HT-29 (cell line): Measurements from ENCODE around the gene SCIN. TPM values are rescaled to one million over a fixed set of nuclear protein-coding genes. Genes with fewer than 3 reads are reported as not detected.

Experiments used
- DNase-seq: peaks from one replicate; pipeline ENCODE4 v3.0.0-alpha.2; 2015; ENCODE audit warnings: low spot score
- total RNA-seq: library from RNA; depleted of rRNA; stranded (reverse); fragments of >200 nt; shearing (Covaris generic); gene quantifications from 2 replicates; pipeline ENCODE4 v1.2.3, GENCODE V29; 2014

Gene SCIN
- total RNA-seq, 1 experiment from 2014 or later: 1.5 TPM

- DNase-seq: no peak
Observed at GRCh38 chr7:12567015-12567414, 3.5 kb upstream of the SCIN start.

DNA sequence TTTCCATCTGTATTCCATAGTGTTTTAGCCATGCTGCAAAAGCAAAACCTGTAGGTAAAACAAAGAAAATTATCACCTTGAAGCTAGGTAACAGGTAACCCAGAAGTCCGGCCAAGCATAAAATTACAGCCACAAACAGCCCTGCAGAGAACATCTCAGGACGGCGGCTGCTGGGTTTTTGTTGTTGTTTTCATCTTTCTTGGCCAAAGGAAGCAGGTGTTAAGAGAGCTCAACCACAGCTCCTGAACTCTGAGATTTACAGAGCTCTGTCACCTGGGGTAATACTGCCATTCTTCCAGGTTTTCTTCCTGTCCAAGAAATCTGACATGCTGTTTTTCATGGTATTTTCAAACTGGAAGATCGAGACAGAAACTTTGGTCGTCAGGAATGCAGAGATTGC is 847 bp upstream of the SCIN start:
- DNase-seq: no peak

DNA sequence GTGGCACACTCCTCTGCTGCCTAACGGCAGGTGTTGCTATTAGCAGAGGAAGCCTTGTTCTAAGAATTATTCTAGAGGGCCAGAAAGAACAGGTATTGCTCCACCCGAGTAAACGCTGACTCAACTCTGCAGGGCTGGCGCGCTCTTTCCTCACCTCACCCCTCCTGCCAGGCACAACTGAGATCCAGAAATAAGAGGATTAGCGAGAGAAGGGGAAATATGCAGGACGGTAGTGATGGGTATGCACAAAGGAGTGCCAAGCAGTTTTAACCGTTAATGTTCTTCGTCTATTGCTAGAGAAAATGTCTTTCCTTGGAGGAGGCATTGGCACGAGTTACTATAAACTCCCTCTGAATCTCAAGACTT is 369 bp upstream of the SCIN start:
- DNase-seq: peak; percentile 62

GRCh38 chr7:12571691-12572090 is 1.2 kb downstream of the SCIN start:
- no peak for DNase-seq

GRCh38 chr7:12572941-12573575 is 2.5 kb downstream of the SCIN start:
- no peak for DNase-seq

GRCh38 chr7:12573885-12574284 is 3.4 kb downstream of the SCIN start:
- no peak for DNase-seq

DNA sequence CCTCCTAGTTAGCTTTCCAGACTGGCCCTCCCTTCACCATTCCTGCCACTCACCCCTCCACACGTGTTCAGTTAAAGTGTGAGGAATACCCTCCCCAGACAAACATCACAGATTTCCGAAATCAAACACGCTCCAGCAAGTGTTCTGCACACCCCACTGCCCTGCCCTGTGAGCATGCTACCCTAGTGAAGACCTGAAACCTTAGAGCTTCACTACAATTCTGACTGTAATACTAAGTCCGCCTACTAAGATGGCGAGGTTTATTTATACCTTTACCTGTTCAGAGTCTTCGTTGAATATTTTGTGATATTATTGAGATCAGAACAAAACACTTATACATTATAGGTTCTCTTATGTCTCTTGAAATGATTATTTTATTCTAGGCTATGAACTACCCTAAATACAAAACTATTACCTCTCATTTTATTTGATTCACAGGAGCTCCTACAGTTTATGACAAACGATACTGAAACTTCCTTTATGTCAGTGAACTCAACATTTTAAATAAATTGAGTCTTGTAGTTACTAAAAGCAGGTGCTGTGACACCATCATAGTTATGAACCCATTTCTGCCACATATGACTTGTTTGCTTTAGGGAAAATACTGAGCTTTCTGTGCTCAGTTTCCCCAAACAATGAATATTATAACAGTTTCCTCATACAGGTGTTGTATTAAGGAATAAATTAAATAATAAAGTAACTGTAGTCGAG is 8.6 kb downstream of the SCIN start:
- DNase-seq: no peak

- no peak for DNase-seq
Observed at GRCh38 chr7:12581897-12582296, 11.4 kb downstream of the SCIN start.

DNA sequence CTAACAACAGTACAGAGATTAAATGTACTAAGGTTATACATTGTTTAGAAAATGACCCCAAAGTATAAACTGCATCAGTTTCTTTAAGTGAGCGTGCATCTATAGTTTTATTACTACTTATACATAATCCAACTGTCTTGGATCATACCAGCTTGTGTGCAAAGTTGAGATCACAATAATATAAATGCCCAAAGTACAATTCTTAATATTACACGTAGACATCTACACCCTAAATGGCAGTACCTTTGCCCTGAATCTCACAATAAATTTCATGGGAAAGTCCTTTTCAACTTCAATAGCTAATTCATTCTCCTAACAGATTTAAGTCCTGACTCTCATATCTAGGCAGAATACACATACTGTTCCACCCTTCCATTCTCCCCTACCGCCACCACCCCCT is 11.8 kb downstream of the SCIN start:
- DNase-seq: no peak

- no peak for DNase-seq
Observed at GRCh38 chr7:12583176-12583575, 12.7 kb downstream of the SCIN start.

DNA sequence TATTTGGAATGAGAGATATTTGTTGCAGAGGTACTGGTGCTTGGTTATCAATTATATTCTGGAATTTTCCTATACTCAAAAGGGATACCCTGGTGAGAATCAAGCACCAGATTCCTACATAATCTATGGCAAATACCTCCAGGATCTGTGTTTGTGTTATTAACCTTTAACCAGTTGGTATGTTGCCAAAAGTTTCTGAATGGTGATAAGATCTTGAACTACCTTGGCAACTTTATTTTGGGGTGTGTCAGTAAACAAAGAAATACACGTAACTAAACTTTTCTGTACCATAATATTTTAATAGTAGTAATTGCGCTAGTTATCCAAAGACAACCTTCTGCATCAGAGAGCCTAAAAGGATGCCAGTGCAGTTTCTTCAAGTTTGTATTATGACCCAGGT is 13.4 kb downstream of the SCIN start:
- DNase-seq: peak; percentile 82

DNA sequence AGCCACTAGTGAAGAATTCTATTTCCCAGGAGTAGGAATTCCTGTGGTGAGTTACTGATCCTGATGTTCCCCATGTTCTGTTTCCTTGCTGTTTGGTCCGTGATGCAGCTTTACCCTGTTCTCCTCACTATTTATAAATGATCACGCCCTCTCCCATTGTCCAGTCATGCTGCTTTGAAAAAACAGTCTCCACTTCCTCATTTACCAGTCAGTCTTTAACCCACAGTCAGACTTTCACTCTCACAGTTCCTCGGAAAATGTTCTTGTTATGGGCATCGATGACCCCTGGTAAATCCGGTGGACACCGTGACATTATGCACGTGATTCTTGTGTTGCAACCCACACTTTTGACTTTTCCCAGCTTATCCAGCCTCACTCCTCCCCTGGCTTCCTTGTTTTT is 14.4 kb downstream of the SCIN start:
- peak; percentile 77 for DNase-seq

- DNase-seq: no peak
Observed at GRCh38 chr7:12586271-12586670, 15.8 kb downstream of the SCIN start.

DNA sequence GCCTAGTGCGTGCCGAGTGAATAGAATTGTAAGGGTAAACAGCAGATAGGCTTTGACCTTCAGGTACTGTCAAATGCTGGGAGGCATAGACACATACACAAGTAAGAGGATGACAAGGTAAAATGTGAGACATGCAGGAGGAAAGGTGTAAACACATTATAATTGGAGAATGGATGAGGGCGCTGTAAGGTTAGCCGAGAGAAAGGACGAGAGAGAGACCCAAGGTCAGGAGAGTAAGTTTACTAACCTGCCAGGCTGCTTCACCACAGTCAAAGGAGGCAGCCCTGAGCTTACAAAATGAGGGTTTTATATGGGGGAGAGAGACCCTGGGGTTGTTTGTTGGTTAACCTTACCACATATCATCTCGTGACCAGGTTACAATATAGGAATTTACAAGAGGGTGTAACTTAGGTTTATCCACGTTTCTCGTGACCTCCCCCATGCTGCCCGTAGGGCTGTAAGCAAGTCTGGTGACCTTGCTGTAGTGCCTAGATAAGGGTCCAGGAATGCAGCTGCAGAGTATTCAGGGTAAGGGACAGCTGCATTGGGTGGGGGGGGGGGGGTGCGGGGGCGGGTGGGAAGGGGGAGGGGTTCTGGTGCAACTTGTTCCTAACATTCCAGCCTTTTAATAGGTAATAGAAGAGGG is 17.9 kb downstream of the SCIN start:
- DNase-seq: no peak

DNA sequence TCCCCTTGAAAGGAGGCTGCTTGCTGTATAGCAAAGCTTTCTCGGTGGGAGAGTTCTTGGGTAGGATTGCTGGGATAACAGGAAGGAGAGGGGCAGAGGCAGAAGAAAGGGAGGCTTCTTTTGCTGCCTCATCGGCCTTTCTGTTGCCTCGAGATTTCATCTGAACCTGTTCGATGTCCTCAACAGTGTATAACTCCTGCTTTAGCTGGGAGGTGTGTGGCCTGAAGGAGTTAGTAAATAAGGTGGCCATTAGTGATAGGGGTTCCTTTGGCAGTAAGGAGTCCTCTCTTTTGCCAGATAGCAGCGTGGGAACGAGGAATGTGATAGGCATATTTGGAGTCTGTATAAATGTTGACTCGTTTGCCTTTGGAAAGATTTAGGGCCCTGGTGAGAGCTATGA is 20.0 kb downstream of the SCIN start:
- DNase-seq: no peak

GRCh38 chr7:12594122-12594897 is 23.8 kb downstream of the SCIN start:
- no peak for DNase-seq

- no peak for DNase-seq
Observed at GRCh38 chr7:12595148-12595547, 24.6 kb downstream of the SCIN start.

- no peak for DNase-seq
Observed at GRCh38 chr7:12596225-12596790, 25.8 kb downstream of the SCIN start.

- no peak for DNase-seq
Observed at GRCh38 chr7:12601302-12601869, 30.9 kb downstream of the SCIN start.

GRCh38 chr7:12607134-12607533 is 36.6 kb downstream of the SCIN start:
- no peak for DNase-seq

- no peak for DNase-seq
Observed at GRCh38 chr7:12609561-12609960, 39.0 kb downstream of the SCIN start.

GRCh38 chr7:12610899-12611298 is 40.4 kb downstream of the SCIN start:
- DNase-seq: no peak
